Tibial nerve (tissue), 4 donors: ENCODE data around the gene SYNPO. TPM values are rescaled to one million over a fixed set of nuclear protein-coding genes. Genes with fewer than 3 reads are reported as not detected.

Experiments
- DNase-seq, 2 donors: peaks; one replicate each; pipeline ENCODE4 v3.0.0-alpha.2; 2019; ENCODE audit warnings: low spot score in 2 of 2
- H3K27ac ChIP-seq, 4 donors: fragments of 200-600 bp; sonication (generic) in 3 of 4; one replicate each; pipeline ENCODE4 v1.5.1; 2017 to 2019; ENCODE audit warnings: mild to moderate bottlenecking in 1 of 4
- H3K27me3 ChIP-seq, 2 donors: fragments of 200-600 bp; sonication (generic) in 1 of 2; one replicate each; pipeline versions ENCODE4 v1.5.1 to v1.6.0; 2017 to 2019
- H3K36me3 ChIP-seq, 3 donors: fragments of 200-600 bp; sonication (generic); one replicate each; pipeline ENCODE4 v1.5.1; 2018 to 2019
- H3K4me1 ChIP-seq, 4 donors: fragments of 200-600 bp; sonication (generic) in 3 of 4; one replicate each; pipeline ENCODE4 v1.5.1; 2017 to 2019
- H3K4me3 ChIP-seq, 4 donors: fragments of 200-600 bp; sonication (generic) in 3 of 4; one replicate each; pipeline ENCODE4 v1.5.1; 2017 to 2019; ENCODE audit warnings: mild to moderate bottlenecking in 1 of 4, moderate library complexity in 1 of 4
- H3K9me3 ChIP-seq, 4 donors: fragments of 200-600 bp; sonication (generic) in 3 of 4; one replicate each; pipeline ENCODE4 v1.5.1; 2017 to 2019
- CTCF ChIP-seq, 5 experiments: fragments of 200-600 bp in 3 of 5; fragments of 450-650 bp in 2 of 5; sonication (generic) in 3 of 5; IDR thresholded peaks; one replicate each; pipeline ENCODE4 v1.5.1; 2016 to 2019; ENCODE audit warnings: antibody characterized with exemption in 5 of 5, mild to moderate bottlenecking in 3 of 5, moderate library complexity in 2 of 5
- EP300 ChIP-seq, 2 donors: sonication (generic); formaldehyde crosslinking; IDR thresholded peaks; one replicate each; pipeline ENCODE4 v1.6.1; 2017; ENCODE audit warnings: antibody characterized with exemption in 2 of 2, mild to moderate bottlenecking in 1 of 2
- POLR2A ChIP-seq, 2 donors: fragments of 450-650 bp; IDR thresholded peaks; one replicate each; pipeline ENCODE4 v1.6.1; 2017; ENCODE audit warnings: antibody characterized with exemption in 2 of 2, mild to moderate bottlenecking in 2 of 2, moderate library complexity in 2 of 2
- WGBS, 2 donors: methylation state at CpG; one replicate each; pipeline ENCODE4 v1.1.5; 2018; 5-methylcytosine and 5-hydroxymethylcytosine counted together
- total RNA-seq, 4 donors: library from RNA; depleted of rRNA; stranded (reverse); fragments of >200 nt; gene quantifications; one replicate each; pipeline ENCODE4 v1.1.0, GENCODE V29; 2016

Gene SYNPO
- total RNA-seq, 4 donors from 2014 or later = 58.4 to 71.5 (median 63.5) TPM

GRCh38 chr5:150599281-150599680 lies 41.2 kb upstream of the SYNPO start:
- Histone ChIP-seq H3K27ac (peak overlapping the region in 1 of 4 donors; percentile 75), H3K36me3 (no peaks in the 10 kb centered on the region), H3K9me3 (no peaks in the 10 kb centered on the region), H3K27me3 (no peaks in the 10 kb centered on the region), H3K4me1 (peaks cover 0 to 39% (median 14%) of the 10 kb centered on the region in 4 donors), H3K4me3 (no peak overlapping the region)
- 74 to 78% methylated on average over 5 of the region's 5 CpGs for WGBS, 2 donors
- no peak for TF ChIP-seq CTCF (IDR thresholded peaks at IDR 0.05)
- TF ChIP-seq EP300 (IDR thresholded peaks at IDR 0.05) = no peak
- no peak for TF ChIP-seq POLR2A (IDR thresholded peaks at IDR 0.05)
- DNase-seq = no peak

GRCh38 chr5:150599917-150600511 lies 40.4 kb upstream of the SYNPO start:
- 28 to 36% methylated on average over 5 to 11 of the region's 11 CpGs for WGBS, 2 donors
- peak; percentile 40 to 45 for DNase-seq
- Histone ChIP-seq H3K4me1 (peaks cover 0 to 32% (median 13%) of the 10 kb centered on the region in 4 donors), H3K27ac (peak overlapping the region in 3 of 4 donors; percentile 45 to 75 (median 67)), H3K9me3 (no peaks in the 10 kb centered on the region), H3K27me3 (no peaks in the 10 kb centered on the region), H3K36me3 (no peaks in the 10 kb centered on the region), H3K4me3 (no peak overlapping the region)
- no peak for TF ChIP-seq POLR2A (IDR thresholded peaks at IDR 0.05)
- no peak for TF ChIP-seq EP300 (IDR thresholded peaks at IDR 0.05)
- TF ChIP-seq CTCF (IDR thresholded peaks at IDR 0.05) = no peak

- 31 to 45% methylated on average over 21 to 25 of the region's 25 CpGs for WGBS, 2 donors
- TF ChIP-seq EP300 (IDR thresholded peaks at IDR 0.05) = no peak
- TF ChIP-seq CTCF (IDR thresholded peaks at IDR 0.05) = no peak
- no peak for TF ChIP-seq POLR2A (IDR thresholded peaks at IDR 0.05)
- no peaks in the 10 kb centered on the region for H3K27me3 ChIP-seq
- peak overlapping the region in 1 of 4 donors; percentile 23 for H3K4me3 ChIP-seq
- H3K27ac ChIP-seq = peak overlapping the region; percentile 23 to 75 (median 56)
- no peak for DNase-seq
- H3K4me1 ChIP-seq = peaks cover 0 to 26% (median 13%) of the 10 kb centered on the region in 4 donors
- H3K36me3 ChIP-seq = no peaks in the 10 kb centered on the region
- H3K9me3 ChIP-seq = no peaks in the 10 kb centered on the region
Observed at GRCh38 chr5:150600616-150601490, 39.6 kb upstream of the SYNPO start.

GRCh38 chr5:150601491-150602345 lies 38.7 kb upstream of the SYNPO start:
- peak overlapping the region in 1 of 4 donors; percentile 23 for H3K4me3 ChIP-seq
- no peaks in the 10 kb centered on the region for H3K27me3 ChIP-seq
- H3K27ac ChIP-seq = peak overlapping the region in 3 of 4 donors; percentile 23 to 75 (median 67)
- TF ChIP-seq POLR2A (IDR thresholded peaks at IDR 0.05) = no peak
- no peak for TF ChIP-seq CTCF (IDR thresholded peaks at IDR 0.05)
- no peak for TF ChIP-seq EP300 (IDR thresholded peaks at IDR 0.05)
- DNase-seq = no peak
- no peaks in the 10 kb centered on the region for H3K36me3 ChIP-seq
- no peaks in the 10 kb centered on the region for H3K9me3 ChIP-seq
- peaks cover 0 to 26% (median 13%) of the 10 kb centered on the region in 4 donors for H3K4me1 ChIP-seq
- 68% methylated on average over 15 to 16 of the region's 16 CpGs for WGBS, 2 donors
